Naive B cell (primary cell): ENCODE data around the gene MEOX1. TPM values are rescaled to one million over a fixed set of nuclear protein-coding genes. Genes with fewer than 3 reads are reported as not detected.

Experiments used
- ATAC-seq, 2 donors: fragments of 150-1000 bp; cut with Tn5 transposase; 2 replicates each; pipeline ENCODE4 v1.10.0; 2021; ENCODE audit warnings: low read depth in 2 of 2, mild to moderate bottlenecking in 2 of 2, moderate library complexity in 2 of 2
- DNase-seq: peaks from one replicate; pipeline ENCODE4 v3.0.0; 2022
- H3K27ac Mint-ChIP-seq, 6 donors: one replicate each; pipeline ENCODE4 v1.8.0; 2020 to 2022; ENCODE audit warnings: mild to moderate bottlenecking in 6 of 6, mixed read lengths in 6 of 6, moderate library complexity in 5 of 6, inconsistent platforms in 2 of 6
- H3K27me3 Mint-ChIP-seq, 3 donors: one replicate each; pipeline ENCODE4 v1.8.0; 2021 to 2022; ENCODE audit warnings: mixed read lengths in 3 of 3, mild to moderate bottlenecking in 1 of 3
- H3K36me3 Mint-ChIP-seq, 2 donors: one replicate each; pipeline ENCODE4 v1.8.0; 2020 to 2022; ENCODE audit warnings: mixed read lengths in 2 of 2, inconsistent platforms in 1 of 2, mild to moderate bottlenecking in 1 of 2
- H3K4me1 Mint-ChIP-seq, 3 donors: one replicate each; pipeline ENCODE4 v1.8.0; 2020 to 2022; ENCODE audit warnings: mixed read lengths in 3 of 3, inconsistent platforms in 1 of 3, mild to moderate bottlenecking in 1 of 3, moderate library complexity in 1 of 3
- H3K4me3 Mint-ChIP-seq, 8 donors: one replicate each; pipeline ENCODE4 v1.8.0; 2020 to 2022; ENCODE audit warnings: mild to moderate bottlenecking in 8 of 8, mixed read lengths in 8 of 8, moderate library complexity in 8 of 8, inconsistent platforms in 2 of 8
- H3K9me3 Mint-ChIP-seq, 7 donors: one replicate each; pipeline ENCODE4 v1.8.0; 2020 to 2022; ENCODE audit warnings: mixed read lengths in 7 of 7, mild to moderate bottlenecking in 5 of 7, inconsistent platforms in 2 of 7, moderate library complexity in 1 of 7
- polyA plus RNA-seq, 6 donors: library from polyadenylated mRNA; unstranded; fragments of 300-500 nt; fragmentation: Illumina TruSeq; gene quantifications; one replicate each; pipeline ENCODE4 v1.2.3, GENCODE V29; 2021; ENCODE audit warnings: low read depth in 6 of 6

The MEOX1 gene
- polyA plus RNA-seq, 6 donors from 2014 or later: 0.12 TPM; not detected in 5

DNA sequence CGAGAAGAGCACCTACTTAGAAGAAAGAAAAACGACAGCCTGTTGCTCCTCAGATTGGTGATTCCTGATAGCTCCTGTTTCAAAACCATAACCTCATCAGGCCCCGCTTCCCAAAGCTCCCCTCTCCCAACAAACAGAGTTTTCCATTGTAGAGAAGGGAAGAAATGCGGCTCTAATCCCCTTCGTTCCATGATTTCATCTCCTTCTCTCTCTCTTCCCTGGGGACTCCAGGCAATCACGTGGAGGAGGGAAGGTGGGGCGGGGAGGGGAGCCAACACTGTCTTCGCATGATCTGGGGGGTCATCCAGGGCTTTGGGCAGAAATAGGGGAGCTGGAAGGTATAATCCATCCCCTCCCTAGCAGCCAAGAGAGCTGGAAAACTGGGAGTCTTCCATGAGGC is 43.4 kb downstream of the MEOX1 start:
- H3K4me1 Mint-ChIP-seq: no peaks in the 10 kb centered on the region
- H3K27me3 Mint-ChIP-seq: peaks cover under 1 to 49% (median 23%) of the 10 kb centered on the region in 3 donors
- H3K27ac Mint-ChIP-seq: no peak overlapping the region
- no peak overlapping the region for H3K4me3 Mint-ChIP-seq
- no peak for DNase-seq
- no peaks in the 10 kb centered on the region for H3K36me3 Mint-ChIP-seq
- no peaks in the 10 kb centered on the region for H3K9me3 Mint-ChIP-seq
- ATAC-seq: no peak

DNA sequence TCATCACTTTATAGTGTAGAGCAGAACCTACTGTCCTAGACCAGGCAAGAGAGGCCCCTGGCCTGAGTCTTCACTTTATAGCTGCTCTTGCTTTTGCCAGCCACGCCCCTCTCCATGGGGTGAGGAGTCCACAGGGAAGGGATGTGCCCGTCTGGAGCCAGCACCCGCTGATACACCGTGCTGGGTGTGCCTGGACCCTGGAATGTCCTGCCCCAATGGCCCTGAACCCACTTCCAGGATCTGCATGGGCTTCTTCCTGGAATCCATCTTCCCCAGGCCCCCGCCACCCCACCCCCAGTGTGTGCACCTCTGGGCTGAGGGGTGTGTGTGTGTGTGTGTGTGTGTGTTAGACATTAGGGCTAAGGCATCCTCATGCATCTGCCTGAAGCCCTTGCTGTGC is 44.9 kb downstream of the MEOX1 start:
- no peak for ATAC-seq
- H3K9me3 Mint-ChIP-seq: peaks cover 0 to 4% (median 0%) of the 10 kb centered on the region in 7 donors
- peak overlapping the region in 2 of 6 donors; percentile 27 to 65 for H3K27ac Mint-ChIP-seq
- DNase-seq: no peak
- H3K4me1 Mint-ChIP-seq: no peaks in the 10 kb centered on the region
- no peaks in the 10 kb centered on the region for H3K36me3 Mint-ChIP-seq
- peaks cover 6 to 47% (median 23%) of the 10 kb centered on the region in 3 donors for H3K27me3 Mint-ChIP-seq
- H3K4me3 Mint-ChIP-seq: no peak overlapping the region

DNA sequence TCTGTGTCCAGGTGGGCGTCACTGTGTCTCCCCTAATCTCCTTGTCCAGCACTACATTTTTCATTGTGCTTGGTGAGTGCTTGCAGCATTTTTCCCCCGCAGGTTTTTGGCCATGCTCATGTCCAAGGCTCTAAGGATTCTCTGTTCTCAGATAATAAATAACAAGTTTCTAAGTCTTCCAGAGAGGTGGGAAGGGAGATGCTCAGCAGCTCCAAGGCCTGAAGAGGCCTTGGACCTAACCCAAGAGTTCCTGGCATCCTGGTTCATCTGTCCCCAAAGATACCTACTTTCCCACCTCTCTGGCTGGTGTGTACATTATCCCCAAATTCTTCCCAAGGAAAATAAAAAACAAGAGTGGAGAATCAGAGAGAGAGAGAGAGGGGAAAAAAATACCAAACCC is 45.3 kb downstream of the MEOX1 start:
- no peaks in the 10 kb centered on the region for H3K4me1 Mint-ChIP-seq
- peaks cover 0 to 4% (median 2%) of the 10 kb centered on the region in 7 donors for H3K9me3 Mint-ChIP-seq
- peak overlapping the region in 2 of 6 donors; percentile 25 to 76 for H3K27ac Mint-ChIP-seq
- peaks cover 6 to 45% (median 22%) of the 10 kb centered on the region in 3 donors for H3K27me3 Mint-ChIP-seq
- no peak overlapping the region for H3K4me3 Mint-ChIP-seq
- DNase-seq: no peak
- no peaks in the 10 kb centered on the region for H3K36me3 Mint-ChIP-seq
- ATAC-seq: no peak

DNA sequence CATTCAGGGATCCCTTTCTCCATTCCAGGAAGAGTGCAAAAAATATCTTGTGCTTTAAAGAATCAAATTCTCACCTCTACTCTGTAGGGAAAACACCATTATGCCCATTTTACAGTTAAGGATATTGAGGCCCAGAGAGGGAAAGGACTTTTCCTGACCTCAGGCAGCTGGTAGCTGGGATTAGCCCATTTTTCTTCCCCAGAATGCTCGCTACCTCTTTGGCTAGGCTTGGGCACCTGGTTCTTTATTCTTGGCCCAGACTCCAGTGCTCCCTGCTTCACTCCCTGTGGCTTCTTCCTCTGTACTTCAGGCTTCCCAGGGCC is 45.7 kb downstream of the MEOX1 start:
- no peak for ATAC-seq
- no peaks in the 10 kb centered on the region for H3K4me1 Mint-ChIP-seq
- H3K4me3 Mint-ChIP-seq: no peak overlapping the region
- no peaks in the 10 kb centered on the region for H3K36me3 Mint-ChIP-seq
- peak overlapping the region in 1 of 6 donors; percentile 44 for H3K27ac Mint-ChIP-seq
- H3K9me3 Mint-ChIP-seq: peaks cover 0 to 6% (median 2%) of the 10 kb centered on the region in 7 donors
- DNase-seq: no peak
- peaks cover 6 to 45% (median 22%) of the 10 kb centered on the region in 3 donors for H3K27me3 Mint-ChIP-seq

DNA sequence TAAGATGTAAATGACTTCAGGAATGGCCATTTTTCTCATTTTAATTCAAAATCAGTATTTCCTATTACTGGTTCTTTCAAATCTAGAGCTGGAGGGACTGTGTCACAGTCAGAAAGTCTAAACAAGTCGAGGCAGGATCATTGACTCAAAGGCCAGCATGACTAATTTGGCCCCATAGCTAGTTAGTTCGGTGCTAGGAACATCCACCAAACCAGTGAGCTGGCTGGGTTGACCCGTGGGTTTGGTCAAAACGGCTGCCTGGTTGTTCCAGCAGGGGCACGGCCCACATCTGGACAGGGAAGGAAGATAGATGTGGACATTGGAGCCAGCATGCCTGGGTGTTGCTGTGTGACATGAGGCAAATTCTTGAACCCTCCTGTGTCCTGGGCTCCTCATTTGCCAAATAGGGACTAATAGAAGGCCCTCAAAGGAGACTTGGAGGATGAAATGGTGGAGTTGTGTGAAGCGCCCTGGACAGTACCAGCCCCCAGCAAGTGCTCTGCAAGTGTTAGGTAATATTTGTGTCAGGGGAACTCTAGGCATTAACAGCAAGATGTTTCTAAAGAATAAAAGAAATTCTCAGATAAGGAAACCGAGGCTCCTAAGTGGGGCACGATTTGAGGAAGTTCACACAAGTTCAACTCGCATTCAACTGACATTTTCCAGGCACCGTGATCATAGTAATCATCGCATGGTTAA is 46.2 kb downstream of the MEOX1 start:
- DNase-seq (no peak), ATAC-seq (no peak)
- Mint-ChIP-seq H3K4me1 (no peaks in the 10 kb centered on the region), H3K4me3 (no peak overlapping the region), H3K9me3 (peaks cover 0 to 6% (median 2%) of the 10 kb centered on the region in 7 donors), H3K27ac (peak overlapping the region in 1 of 6 donors; percentile 44), H3K36me3 (no peaks in the 10 kb centered on the region), H3K27me3 (peaks cover 6 to 44% (median 22%) of the 10 kb centered on the region in 3 donors)

DNA sequence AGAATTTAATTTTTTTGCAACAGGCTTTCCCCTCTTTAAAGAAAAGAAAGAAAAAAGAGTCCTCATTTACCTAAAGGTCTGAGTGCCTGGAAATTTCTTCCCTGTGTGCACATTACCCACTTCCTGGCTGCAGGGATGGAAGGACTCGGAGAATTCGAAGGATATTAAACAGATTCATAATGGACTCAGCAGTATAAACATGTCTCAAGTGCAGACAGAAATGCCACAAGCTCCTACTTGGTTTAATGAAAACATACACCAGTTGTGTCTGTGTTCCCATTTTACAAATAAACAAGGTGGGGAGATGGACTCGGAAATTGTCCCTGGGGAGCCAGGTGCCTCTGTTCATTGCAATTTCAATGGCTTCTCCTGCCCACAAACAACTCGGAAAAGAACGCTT is 47.2 kb downstream of the MEOX1 start:
- H3K4me1 Mint-ChIP-seq: no peaks in the 10 kb centered on the region
- H3K9me3 Mint-ChIP-seq: peaks cover 0 to 6% (median 2%) of the 10 kb centered on the region in 7 donors
- H3K27me3 Mint-ChIP-seq: peaks cover 6 to 49% (median 22%) of the 10 kb centered on the region in 3 donors
- no peak overlapping the region for H3K27ac Mint-ChIP-seq
- no peak for ATAC-seq
- H3K36me3 Mint-ChIP-seq: no peaks in the 10 kb centered on the region
- no peak for DNase-seq
- peak overlapping the region in 2 of 8 donors; percentile 6 to 45 for H3K4me3 Mint-ChIP-seq

DNA sequence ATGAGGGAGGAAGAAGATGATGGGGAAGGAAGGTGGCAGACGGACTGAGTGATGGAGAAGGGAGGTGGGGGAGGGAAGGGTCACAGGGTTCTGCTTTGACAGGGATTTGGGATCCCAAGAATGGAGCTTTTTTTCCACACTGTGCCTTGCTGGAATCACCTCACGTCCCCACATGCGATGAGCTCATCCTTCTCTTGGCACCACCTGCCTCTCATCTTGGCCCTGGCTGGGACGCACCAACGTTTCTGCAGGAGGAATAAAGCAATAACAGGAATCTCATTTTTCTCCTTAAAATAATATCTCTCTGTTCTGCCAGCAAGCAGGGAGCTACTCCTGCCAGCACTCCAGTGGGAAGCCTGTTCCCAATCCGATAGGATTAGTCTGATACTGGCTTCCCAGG is 47.8 kb downstream of the MEOX1 start:
- Mint-ChIP-seq H3K9me3 (peaks cover 0 to 6% (median 2%) of the 10 kb centered on the region in 7 donors), H3K4me3 (no peak overlapping the region), H3K27me3 (peaks cover 6 to 44% (median 22%) of the 10 kb centered on the region in 3 donors), H3K27ac (no peak overlapping the region), H3K36me3 (no peaks in the 10 kb centered on the region), H3K4me1 (no peaks in the 10 kb centered on the region)
- DNase-seq: no peak
- ATAC-seq: no peak

DNA sequence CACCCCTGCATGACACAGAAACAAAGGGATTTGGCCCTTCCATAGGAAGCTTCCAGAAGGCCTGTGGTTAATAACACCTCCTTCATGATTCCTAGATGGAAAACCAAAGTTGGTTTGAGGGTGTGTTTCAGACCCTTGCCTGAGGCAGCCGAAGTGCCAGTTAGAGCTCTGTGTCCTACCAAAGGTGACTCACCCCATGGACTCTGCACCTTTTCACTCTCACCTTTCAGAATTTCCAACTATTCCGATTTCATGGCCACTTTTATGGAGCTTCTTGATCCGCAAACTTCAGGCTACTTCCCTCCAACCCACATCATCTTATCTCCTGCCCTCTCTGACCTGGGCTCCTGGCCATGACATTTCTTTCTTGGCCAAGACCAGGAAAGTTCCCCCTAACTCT is 49.2 kb downstream of the MEOX1 start:
- ATAC-seq (no peak), DNase-seq (no peak)
- Mint-ChIP-seq H3K4me3 (no peak overlapping the region), H3K36me3 (no peaks in the 10 kb centered on the region), H3K4me1 (no peaks in the 10 kb centered on the region), H3K27me3 (peaks cover 6 to 38% (median 22%) of the 10 kb centered on the region in 3 donors), H3K27ac (no peak overlapping the region), H3K9me3 (peaks cover 0 to 6% (median 2%) of the 10 kb centered on the region in 7 donors)

DNA sequence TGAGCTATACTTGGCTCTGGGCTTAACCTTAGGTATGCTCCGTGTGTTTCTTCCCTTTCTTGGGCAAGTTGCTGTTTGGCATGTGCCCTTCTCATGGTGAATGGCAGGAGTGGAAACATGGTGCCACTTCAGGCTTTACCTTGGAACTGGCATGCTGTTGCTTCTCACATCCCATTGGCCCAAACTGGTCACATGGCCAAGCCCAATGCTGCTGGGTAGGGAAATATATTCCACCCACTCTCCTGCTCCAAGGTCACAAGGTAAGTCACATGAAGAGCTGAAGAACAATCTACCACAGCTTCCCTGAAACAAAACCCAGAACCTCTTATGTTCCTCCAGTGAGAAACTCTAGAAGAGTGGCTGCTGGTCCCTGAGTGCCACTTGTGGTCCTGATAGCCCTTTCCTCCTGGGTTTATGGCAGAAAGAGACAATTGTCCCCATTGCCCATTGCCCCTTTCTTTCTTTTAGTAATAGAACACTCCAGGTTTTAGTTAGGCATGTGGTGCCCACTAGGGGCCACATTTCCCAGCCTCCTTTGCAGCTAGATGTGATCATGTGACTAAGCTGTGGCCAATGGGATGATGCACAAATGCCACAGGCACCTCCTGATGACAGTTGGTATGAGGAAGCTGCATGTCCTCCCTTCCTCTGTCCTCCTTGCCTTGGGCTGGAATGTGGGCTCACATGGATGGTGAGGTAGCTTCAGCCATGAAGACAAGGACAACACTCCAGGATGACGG is 50.3 kb downstream of the MEOX1 start:
- Mint-ChIP-seq H3K9me3 (peaks cover 0 to 6% (median 2%) of the 10 kb centered on the region in 7 donors), H3K4me3 (no peak overlapping the region), H3K27me3 (peaks cover 6 to 34% (median 22%) of the 10 kb centered on the region in 3 donors), H3K36me3 (no peaks in the 10 kb centered on the region), H3K4me1 (no peaks in the 10 kb centered on the region), H3K27ac (no peak overlapping the region)
- DNase-seq (no peak), ATAC-seq (no peak)

DNA sequence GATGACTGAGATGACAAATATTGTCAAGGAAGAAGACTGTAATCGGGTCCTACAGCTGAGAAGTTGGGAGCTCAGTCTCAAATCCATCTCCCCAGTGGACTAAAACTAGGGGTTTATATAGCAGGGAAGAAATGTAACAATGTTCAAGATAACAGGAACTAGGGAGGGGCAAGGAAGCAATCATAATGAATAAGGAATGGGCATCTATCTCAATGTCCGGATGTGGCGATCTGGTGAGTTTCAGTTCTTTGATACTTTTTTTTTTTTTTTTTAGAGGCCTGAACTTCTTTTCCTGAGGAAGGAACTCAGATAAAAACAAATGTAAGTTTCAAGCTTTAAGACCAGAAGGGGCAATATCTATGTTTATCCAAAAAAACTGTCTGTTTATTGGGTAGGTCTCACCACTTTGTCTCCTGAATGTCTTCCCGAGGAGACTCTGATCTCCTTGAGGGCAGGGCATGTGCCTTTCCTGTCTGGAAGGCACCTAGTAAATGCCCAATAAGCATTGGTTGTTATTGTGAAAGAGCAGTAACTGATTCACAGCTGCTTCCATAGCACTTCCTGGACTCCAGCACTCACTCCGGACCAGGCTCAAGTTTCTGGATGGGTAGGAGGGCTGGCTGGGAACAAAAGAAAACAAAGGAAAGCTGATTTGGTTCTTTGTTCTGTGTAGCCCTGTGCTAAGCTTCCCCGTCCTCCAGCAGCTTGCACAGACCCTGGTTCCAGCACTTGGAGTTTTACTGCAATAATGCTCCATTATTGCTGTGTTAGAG is 51.9 kb downstream of the MEOX1 start:
- H3K27ac Mint-ChIP-seq: peak overlapping the region in 1 of 6 donors; percentile 60
- no peaks in the 10 kb centered on the region for H3K36me3 Mint-ChIP-seq
- H3K4me3 Mint-ChIP-seq: peak overlapping the region in 1 of 8 donors; percentile 38
- DNase-seq: no peak
- ATAC-seq: no peak
- H3K9me3 Mint-ChIP-seq: peaks cover 0 to 6% (median 2%) of the 10 kb centered on the region in 7 donors
- H3K4me1 Mint-ChIP-seq: peaks cover 0 to 4% (median 3%) of the 10 kb centered on the region in 3 donors
- H3K27me3 Mint-ChIP-seq: peaks cover 6 to 34% (median 22%) of the 10 kb centered on the region in 3 donors

DNA sequence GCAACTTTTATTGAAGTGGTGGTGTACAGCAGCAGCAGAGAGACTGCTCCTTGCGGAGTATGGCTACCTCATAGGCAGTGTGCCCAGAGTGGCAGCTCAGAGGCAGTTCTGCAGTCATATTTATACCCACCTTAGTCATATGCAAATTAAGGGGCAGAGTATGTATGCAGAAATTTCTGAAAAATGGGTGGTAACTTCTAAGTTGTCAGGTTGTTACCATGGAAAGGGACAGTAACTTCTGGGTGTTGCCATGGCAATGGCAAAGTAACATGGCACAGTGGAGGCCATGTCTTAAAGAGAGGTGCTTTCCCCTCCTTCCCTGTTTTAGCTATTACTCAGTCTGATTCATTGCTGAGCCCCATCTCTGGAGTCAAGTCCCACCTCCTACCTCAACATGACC is 53.4 kb downstream of the MEOX1 start:
- Mint-ChIP-seq H3K27ac (no peak overlapping the region), H3K27me3 (peaks cover 9 to 20% (median 11%) of the 10 kb centered on the region in 3 donors), H3K36me3 (no peaks in the 10 kb centered on the region), H3K4me1 (peaks cover 0 to 7% (median 6%) of the 10 kb centered on the region in 3 donors), H3K9me3 (peaks cover 0 to 6% (median 2%) of the 10 kb centered on the region in 7 donors), H3K4me3 (no peak overlapping the region)
- peak; percentile 13 to 58 for ATAC-seq
- DNase-seq: no peak

DNA sequence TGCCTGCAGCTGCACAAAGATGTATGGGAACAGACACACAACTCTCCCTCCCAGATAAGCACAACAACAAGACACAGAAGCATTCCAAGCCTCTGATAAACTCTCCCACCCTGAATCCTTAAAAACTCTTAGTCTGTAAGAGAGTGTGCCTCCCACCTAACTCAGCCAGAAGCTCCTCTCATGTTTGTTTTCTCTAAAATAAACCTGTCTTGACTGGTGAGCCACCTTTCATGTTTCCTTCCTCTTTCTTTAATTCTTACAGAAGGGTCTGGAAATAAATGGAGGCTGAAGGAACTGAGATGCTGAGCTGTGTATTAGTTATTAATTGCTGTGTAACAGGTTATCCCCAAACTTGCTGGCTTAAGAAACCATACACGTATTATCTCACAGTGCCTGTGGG is 57.2 kb downstream of the MEOX1 start:
- H3K4me1 Mint-ChIP-seq: peaks cover 0 to 7% (median 6%) of the 10 kb centered on the region in 3 donors

DNA sequence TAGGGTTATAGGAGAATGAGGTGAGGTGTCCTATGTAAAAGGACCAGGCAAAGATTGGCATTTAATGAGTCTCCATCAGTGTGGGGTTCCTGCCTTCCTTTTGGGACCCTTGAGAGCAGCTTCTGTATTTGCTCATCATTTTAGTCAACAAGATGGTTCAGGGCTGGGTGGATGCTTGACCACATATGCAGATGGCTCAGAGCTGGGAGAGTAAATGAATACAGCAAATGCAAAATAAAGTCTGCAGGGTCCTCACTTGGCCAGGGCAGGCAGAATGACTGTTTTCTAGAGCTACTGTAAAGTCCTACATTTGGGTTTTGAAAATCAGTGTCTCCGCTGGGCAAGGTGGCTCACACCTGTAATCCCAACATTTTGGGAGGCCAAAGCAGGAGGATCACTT is 58.4 kb downstream of the MEOX1 start:
- H3K9me3 Mint-ChIP-seq: no peaks in the 10 kb centered on the region
- no peak for ATAC-seq
- peaks cover 19 to 31% (median 30%) of the 10 kb centered on the region in 3 donors for H3K27me3 Mint-ChIP-seq
- peaks cover 0 to 7% (median 6%) of the 10 kb centered on the region in 3 donors for H3K4me1 Mint-ChIP-seq
- peaks cover 0 to 5% of the 10 kb centered on the region in 2 donors for H3K36me3 Mint-ChIP-seq
- DNase-seq: no peak
- H3K27ac Mint-ChIP-seq: no peak overlapping the region
- no peak overlapping the region for H3K4me3 Mint-ChIP-seq

More for the DNA sequence above, 57.2 kb downstream of the MEOX1 start:
- Mint-ChIP-seq H3K27me3 (peaks cover 19 to 30% (median 20%) of the 10 kb centered on the region in 3 donors), H3K36me3 (peaks cover 0 to 5% of the 10 kb centered on the region in 2 donors), H3K4me3 (no peak overlapping the region), H3K9me3 (peaks cover 0 to 1% (median 0%) of the 10 kb centered on the region in 7 donors), H3K27ac (peak overlapping the region in 1 of 6 donors; percentile 45)
- ATAC-seq: no peak
- DNase-seq: no peak
